HepG2 (cell line): Measurements from ENCODE around the gene CARMIL3. TPM values are rescaled to one million over a fixed set of nuclear protein-coding genes. Genes with fewer than 3 reads are reported as not detected.

Experiments used
- CC2D1A ChIP-seq: sonication (generic); formaldehyde crosslinking; IDR thresholded peaks from 2 replicates; pipeline ENCODE4 v1.8.1; 2023; ENCODE audit warnings: mild to moderate bottlenecking, missing genetic modification reagents
- CHD4 ChIP-seq: fragments of 200-600 bp; sonication (generic); IDR thresholded peaks from 2 replicates; pipeline ENCODE4 v1.7.0; 2017; ENCODE audit warnings: mild to moderate bottlenecking, low read length, borderline replicate concordance
- ETV5 ChIP-seq: IDR thresholded peaks from 2 replicates; pipeline ENCODE4 v1.6.1; 2018; ENCODE audit warnings: missing biosample characterization, missing genetic modification reagents, inconsistent platforms, borderline replicate concordance
- KDM2A ChIP-seq: sonication (generic); formaldehyde crosslinking; IDR thresholded peaks from 2 replicates; pipeline ENCODE4 v1.4.0; 2020; ENCODE audit warnings: low read depth, missing genetic modification reagents, borderline replicate concordance
- PAX8 ChIP-seq: sonication (generic); formaldehyde crosslinking; IDR thresholded peaks from 2 replicates; pipeline ENCODE4 v1.8.0; 2022; ENCODE audit warnings: mild to moderate bottlenecking, missing genetic modification reagents, borderline replicate concordance
- PPARG ChIP-seq: conservative IDR thresholded peaks from 2 replicates; pipeline ENCODE4 v1.6.1; 2016; ENCODE audit warnings: missing biosample characterization, missing genetic modification reagents
- RBFOX2 ChIP-seq: fragments of 200-400 bp; formaldehyde crosslinking; IDR thresholded peaks from 2 replicates; pipeline ENCODE4 v1.6.1; 2017; ENCODE audit warnings: low read depth, mild to moderate bottlenecking, low read length
- RBM22 ChIP-seq: fragments of 200-400 bp; formaldehyde crosslinking; optimal IDR thresholded peaks from 2 replicates; pipeline ENCODE3; 2017; ENCODE audit warnings: mild to moderate bottlenecking, low read length, moderate library complexity
- SMYD3 ChIP-seq: sonication (generic); formaldehyde crosslinking; IDR thresholded peaks from 2 replicates; pipeline ENCODE4 v1.8.1; 2023; ENCODE audit warnings: mild to moderate bottlenecking, missing genetic modification reagents
- TOPORS ChIP-seq: sonication (generic); formaldehyde crosslinking; IDR thresholded peaks from 2 replicates; pipeline ENCODE4 v1.8.0; 2023; ENCODE audit warnings: mild to moderate bottlenecking, missing genetic modification reagents
- ZBTB7B ChIP-seq: sonication (generic); formaldehyde crosslinking; IDR thresholded peaks from 2 replicates; pipeline ENCODE4 v1.4.0; 2020; ENCODE audit warnings: missing genetic modification reagents
- ZC3H4 ChIP-seq: sonication (generic); formaldehyde crosslinking; IDR thresholded peaks from 2 replicates; pipeline ENCODE4 v1.4.0; 2020; ENCODE audit warnings: missing genetic modification reagents, borderline replicate concordance
- ZIK1 ChIP-seq: sonication (generic); formaldehyde crosslinking; IDR thresholded peaks from 2 replicates; pipeline ENCODE4 v1.5.0; 2020; ENCODE audit warnings: mild to moderate bottlenecking, low read depth, missing genetic modification reagents, borderline replicate concordance
- ZNF275 ChIP-seq: sonication (generic); formaldehyde crosslinking; IDR thresholded peaks from 2 replicates; pipeline ENCODE4 v1.8.0; 2022; ENCODE audit warnings: missing genetic modification reagents, mild to moderate bottlenecking, inconsistent platforms, borderline replicate concordance
- ZNF605 ChIP-seq: sonication (generic); formaldehyde crosslinking; IDR thresholded peaks from 2 replicates; pipeline ENCODE4 v1.8.0; 2022; ENCODE audit warnings: mild to moderate bottlenecking, missing genetic modification reagents
- ZNF607 ChIP-seq: sonication (generic); formaldehyde crosslinking; IDR thresholded peaks from 2 replicates; pipeline ENCODE4 v1.5.1; 2020; ENCODE audit warnings: missing genetic modification reagents, mild to moderate bottlenecking, borderline replicate concordance
- ZNF790 ChIP-seq: sonication (generic); formaldehyde crosslinking; IDR thresholded peaks from 2 replicates; pipeline ENCODE4 v1.8.0; 2022; ENCODE audit warnings: missing genetic modification reagents, mild to moderate bottlenecking, borderline replicate concordance
- ZNF879 ChIP-seq: sonication (generic); formaldehyde crosslinking; IDR thresholded peaks from 2 replicates; pipeline ENCODE4 v1.8.1; 2023; ENCODE audit warnings: missing genetic modification reagents
- polyA plus RNA-seq, 8 experiments: library from polyadenylated mRNA; depleted of rRNA in 3 of 8; stranded (reverse) in 7 of 8; unstranded in 1 of 8; fragments of >200 nt; fragmentation: Illumina TruSeq in 4 of 8; extraction: Trizol in 4 of 8; gene quantifications; 2 replicates each; pipeline versions ENCODE4 v1.2.1 to v1.2.3, GENCODE V29; 2011 to 2016; ENCODE audit warnings: low read depth in 4 of 8, missing spikeins in 1 of 8, mixed read lengths in 1 of 8; ENCODE audit not compliant: insufficient read depth in 1 of 8
- total RNA-seq, 5 experiments: library from RNA; depleted of rRNA; stranded (reverse); fragments of >200 nt; fragmentation: Illumina TruSeq; extraction: Trizol; gene quantifications; 2 replicates each; pipeline ENCODE4 v1.2.3, GENCODE V29; 2016; ENCODE audit warnings: low read depth in 1 of 5
- TF ChIP-seq, protein P1 (sequence below): sonication (generic); formaldehyde crosslinking; IDR thresholded peaks from 2 replicates; pipeline ENCODE4 v1.9.0; 2021; ENCODE audit warnings: missing genetic modification reagents, borderline replicate concordance
- TF ChIP-seq, protein P2 (sequence below): sonication (generic); formaldehyde crosslinking; IDR thresholded peaks from 2 replicates; pipeline ENCODE4 v1.4.0; 2020; ENCODE audit warnings: mild to moderate bottlenecking, missing genetic modification reagents

Gene CARMIL3
- total and polyA plus RNA-seq, 2 of the 13 experiments (the other 11 are each of a cell fraction or from before 2014, with no cell fraction given): 0.27 to 0.55 TPM

- TF ChIP-seq ZNF879: 0 out of 2 replicates have a peak, but pooled peaks have one; percentile 32
- 0 out of 2 replicates have a peak, but pooled peaks have one; percentile 47 for TF ChIP-seq ZNF607 (CRISPR knock-in tag)
- 0 out of 2 replicates have a peak, but pooled peaks have one; percentile 8 for TF ChIP-seq ZIK1 (CRISPR knock-in tag)
- TF ChIP-seq KDM2A (CRISPR knock-in tag): peak; percentile 24; the same call in 1 of the 2 replicates
- TF ChIP-seq RBFOX2: 0 out of 2 replicates have a peak, but pooled peaks have one; percentile 42
- TF ChIP-seq ZNF275 (CRISPR knock-in tag): 0 out of 2 replicates have a peak, but pooled peaks have one; percentile 17
- TF ChIP-seq ZNF605: peak; percentile 16; the same call in 1 of the 2 replicates
- TF ChIP-seq CHD4: peak; percentile 53
- 0 out of 2 replicates have a peak, but pooled peaks have one; percentile 34 for TF ChIP-seq ZNF790 (CRISPR knock-in tag)
- peak; percentile 57; the same call in 1 of the 2 replicates for TF ChIP-seq SMYD3 (CRISPR knock-in tag)
- TF ChIP-seq CC2D1A (CRISPR knock-in tag): 0 out of 2 replicates have a peak, but pooled peaks have one; percentile 88
- TF ChIP-seq PAX8 (CRISPR knock-in tag): 0 out of 2 replicates have a peak, but pooled peaks have one; percentile 28
- 0 out of 2 replicates have a peak, but pooled peaks have one; percentile 11 for TF ChIP-seq ZBTB7B (CRISPR knock-in tag)
- TF ChIP-seq, protein P1, sequence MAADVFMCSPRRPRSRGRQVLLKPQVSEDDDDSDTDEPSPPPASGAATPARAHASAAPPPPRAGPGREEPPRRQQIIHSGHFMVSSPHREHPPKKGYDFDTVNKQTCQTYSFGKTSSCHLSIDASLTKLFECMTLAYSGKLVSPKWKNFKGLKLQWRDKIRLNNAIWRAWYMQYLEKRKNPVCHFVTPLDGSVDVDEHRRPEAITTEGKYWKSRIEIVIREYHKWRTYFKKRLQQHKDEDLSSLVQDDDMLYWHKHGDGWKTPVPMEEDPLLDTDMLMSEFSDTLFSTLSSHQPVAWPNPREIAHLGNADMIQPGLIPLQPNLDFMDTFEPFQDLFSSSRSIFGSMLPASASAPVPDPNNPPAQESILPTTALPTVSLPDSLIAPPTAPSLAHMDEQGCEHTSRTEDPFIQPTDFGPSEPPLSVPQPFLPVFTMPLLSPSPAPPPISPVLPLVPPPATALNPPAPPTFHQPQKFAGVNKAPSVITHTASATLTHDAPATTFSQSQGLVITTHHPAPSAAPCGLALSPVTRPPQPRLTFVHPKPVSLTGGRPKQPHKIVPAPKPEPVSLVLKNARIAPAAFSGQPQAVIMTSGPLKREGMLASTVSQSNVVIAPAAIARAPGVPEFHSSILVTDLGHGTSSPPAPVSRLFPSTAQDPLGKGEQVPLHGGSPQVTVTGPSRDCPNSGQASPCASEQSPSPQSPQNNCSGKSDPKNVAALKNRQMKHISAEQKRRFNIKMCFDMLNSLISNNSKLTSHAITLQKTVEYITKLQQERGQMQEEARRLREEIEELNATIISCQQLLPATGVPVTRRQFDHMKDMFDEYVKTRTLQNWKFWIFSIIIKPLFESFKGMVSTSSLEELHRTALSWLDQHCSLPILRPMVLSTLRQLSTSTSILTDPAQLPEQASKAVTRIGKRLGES: 0 out of 2 replicates have a peak, but pooled peaks have one; percentile 31
- peak; percentile 80 for TF ChIP-seq RBM22
- TF ChIP-seq TOPORS: peak; percentile 71; the same call in 1 of the 2 replicates
- 0 out of 2 replicates have a peak, but pooled peaks have one; percentile 3 for TF ChIP-seq ETV5 (CRISPR knock-in tag)
- TF ChIP-seq, protein P2, sequence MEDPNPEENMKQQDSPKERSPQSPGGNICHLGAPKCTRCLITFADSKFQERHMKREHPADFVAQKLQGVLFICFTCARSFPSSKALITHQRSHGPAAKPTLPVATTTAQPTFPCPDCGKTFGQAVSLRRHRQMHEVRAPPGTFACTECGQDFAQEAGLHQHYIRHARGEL (CRISPR knock-in tag): 0 out of 2 replicates have a peak, but pooled peaks have one; percentile 7
- TF ChIP-seq PPARG (CRISPR knock-in tag): 0 out of 2 replicates have a peak, but pooled peaks have one; percentile 5
- peak; percentile 85 for TF ChIP-seq ZC3H4 (CRISPR knock-in tag)
- TF ChIP-seq, all 625 proteins: peak for 34; not testable (repeated sequence) for 591
Measured at GRCh38 chr14:24105609-24106239, 53.9 kb downstream of the CARMIL3 start (continued).
